GM19372 (cell line): Measurements from ENCODE around the gene GIMAP8.
"Not testable (repeated sequence)": the region's sequence is repeated elsewhere in the genome, so short reads cannot be mapped to it uniquely, and the experiment has no call there.

ENCODE experiments used
- ATAC-seq: cut with Tn5 transposase; IDR thresholded peaks from one replicate; pipeline ENCODE4 v1.9.1; 2021; ENCODE audit warnings: mild to moderate bottlenecking, low read depth, moderate library complexity; ENCODE audit not compliant: unreplicated experiment

GIMAP8 gene

DNA sequence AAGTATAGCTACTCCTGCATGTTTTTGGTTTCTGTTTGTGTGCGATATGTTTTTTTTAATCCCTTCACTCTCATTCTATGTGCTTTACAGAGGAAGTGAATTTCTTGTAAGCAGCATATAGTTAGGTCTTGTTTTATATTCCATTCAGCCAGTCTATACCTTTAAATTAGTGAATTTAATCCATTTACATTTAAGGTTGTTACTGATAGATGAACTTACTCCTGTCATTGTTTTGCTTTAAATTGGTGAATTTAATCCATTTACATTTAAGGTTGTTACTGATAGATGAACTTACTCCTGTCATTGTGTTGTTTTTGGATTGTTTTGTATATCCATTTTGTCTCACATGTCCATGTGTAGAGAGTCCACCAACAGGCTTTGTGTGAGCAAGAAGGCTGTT is 11.1 kb downstream of the GIMAP8 start:
- no peak for ATAC-seq

DNA sequence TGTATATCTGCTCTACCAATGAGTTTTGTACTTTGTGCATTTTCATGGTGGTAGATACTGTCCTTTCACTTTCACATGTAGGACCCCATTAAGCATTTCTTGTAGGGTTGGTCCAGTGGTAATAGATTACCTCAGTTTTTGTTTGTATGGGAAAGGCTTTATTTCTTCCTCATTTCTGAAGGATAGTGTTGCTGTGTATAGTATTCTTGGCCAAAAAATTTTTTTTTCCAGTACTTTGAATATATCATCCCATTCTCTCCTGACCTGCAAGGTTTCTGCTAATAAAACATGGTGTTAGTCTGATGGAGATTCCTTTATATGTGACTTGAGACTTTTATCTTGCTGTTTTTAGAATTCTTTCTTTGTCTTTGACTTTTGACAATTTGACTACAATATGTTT is 12.0 kb downstream of the GIMAP8 start:
- ATAC-seq = no peak

DNA sequence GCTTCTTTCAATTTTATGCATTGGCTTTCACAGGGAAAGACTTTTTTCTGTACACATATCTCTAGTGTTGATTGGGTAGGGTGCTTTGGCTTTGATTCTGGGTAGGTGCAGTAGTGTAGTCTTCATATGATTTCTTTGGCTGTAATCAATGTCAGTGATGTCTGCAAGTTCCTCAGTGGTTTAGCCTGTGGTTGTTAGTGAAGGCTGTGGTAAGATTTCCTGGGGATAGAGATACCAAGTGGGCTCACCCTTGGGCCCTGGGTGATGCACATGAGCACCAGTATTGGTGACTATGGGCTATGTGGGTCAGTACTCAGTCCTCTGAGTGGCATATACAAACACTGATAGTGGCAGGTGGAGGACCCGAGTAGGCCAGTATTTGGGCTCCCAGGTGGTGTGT is 13.0 kb downstream of the GIMAP8 start:
- ATAC-seq = no peak

DNA sequence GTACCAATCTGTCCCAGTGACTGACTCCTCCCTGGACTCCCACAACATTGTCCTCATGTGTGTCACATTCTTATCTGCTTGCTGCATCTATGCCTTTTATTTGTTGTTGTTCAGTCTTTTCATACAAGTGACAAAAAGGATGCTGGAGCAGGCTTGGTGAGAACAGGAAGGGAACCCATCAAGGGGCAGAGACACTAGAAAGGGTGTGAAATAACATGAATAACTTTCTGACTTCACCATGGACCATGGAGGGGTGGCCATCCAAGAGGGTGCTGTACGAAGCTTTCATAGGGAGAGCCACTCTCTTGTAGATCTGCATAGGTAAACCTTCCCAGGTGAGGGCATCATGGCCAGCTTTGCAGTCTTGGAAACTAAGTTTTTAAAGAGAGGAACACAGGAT is 14.5 kb downstream of the GIMAP8 start:
- no peak for ATAC-seq

DNA sequence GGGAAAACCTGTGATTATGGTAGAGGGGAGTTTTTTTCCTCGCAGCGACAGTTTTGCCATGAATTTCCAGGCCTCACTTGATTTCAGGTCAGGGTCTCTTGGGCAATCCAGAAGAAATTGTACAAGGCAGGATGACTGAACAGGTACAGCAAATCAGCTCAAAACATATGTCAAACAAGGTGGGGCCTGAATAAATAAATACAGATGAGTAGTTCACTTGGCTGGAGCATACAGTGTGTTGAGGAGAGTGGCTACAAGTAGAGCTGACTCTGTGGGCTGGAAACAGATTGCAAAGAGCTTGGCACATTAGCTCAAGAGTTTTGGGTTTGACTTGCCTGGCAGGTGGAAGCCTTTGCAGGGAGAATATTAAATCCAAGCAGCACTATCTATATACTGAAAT is 15.0 kb downstream of the GIMAP8 start:
- no peak for ATAC-seq

DNA sequence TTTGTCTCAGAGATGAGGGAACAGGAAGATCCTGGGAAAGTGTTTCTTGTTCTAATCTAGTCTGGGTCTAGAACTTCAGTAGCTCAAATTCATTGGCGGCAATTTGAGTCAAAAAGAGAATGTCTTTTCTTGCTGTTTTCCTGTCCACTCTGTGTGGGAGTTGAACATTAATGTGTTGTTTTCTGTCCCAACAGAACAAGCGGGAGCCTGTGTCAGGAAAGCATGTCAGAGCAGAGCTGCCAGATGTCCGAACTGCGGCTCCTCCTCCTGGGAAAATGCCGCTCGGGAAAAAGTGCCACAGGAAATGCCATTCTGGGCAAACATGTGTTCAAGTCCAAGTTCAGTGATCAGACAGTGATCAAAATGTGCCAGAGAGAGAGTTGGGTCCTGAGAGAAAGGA is 16.0 kb downstream of the GIMAP8 start:
- no peak for ATAC-seq

DNA sequence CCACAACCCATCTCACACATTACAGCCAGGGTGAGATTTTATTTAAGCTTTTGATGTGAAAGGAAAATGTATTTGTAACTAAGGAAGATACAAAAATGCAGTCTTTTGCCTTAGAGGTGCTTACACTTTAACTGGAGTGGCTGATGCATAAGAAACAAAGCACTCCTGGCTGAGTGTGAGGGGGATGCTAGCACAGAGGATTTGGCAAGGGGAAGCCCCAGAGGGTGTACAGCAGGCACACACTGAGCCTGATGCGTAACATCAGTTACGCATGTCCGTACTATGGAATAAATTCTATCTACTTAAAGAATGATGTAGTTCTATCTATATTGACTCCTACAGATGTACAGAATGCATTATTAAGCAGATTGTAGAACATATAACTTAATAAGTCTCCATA is 17.8 kb downstream of the GIMAP8 start:
- ATAC-seq = no peak

DNA sequence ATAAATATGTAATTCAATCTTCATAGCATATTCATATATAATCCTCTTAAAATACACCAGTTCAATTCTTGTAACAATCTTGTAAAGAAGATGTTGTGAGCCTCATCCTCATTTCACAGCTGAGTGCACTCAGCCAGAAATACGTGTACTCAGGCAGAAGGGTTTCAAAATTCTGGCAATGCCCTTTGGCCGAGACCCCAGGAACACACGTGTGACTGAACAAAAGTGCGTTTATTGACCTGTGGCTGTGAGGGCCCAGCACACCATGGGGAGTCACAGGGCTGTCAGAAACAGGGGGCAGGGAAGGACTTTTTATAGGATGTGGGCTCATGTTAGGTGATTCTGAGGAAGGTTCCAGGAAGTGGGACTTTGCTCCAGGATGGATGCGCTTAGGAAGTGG is 21.5 kb downstream of the GIMAP8 start:
- ATAC-seq = no peak

DNA sequence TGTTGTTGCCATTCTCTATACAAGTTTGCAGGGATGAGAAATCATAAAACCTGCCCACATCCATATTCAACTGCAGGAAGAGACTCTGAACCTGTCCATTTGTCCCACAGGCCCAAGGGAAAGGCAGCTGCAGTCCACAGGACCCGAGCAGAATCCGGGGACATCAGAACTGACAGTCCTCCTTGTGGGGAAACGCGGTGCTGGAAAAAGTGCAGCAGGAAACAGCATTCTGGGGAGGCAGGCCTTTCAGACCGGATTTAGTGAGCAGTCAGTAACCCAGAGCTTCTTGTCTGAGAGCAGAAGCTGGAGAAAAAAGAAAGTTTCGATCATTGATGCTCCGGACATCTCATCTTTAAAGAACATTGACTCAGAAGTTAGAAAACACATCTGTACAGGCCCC is 23.5 kb downstream of the GIMAP8 start:
- ATAC-seq = no peak

DNA sequence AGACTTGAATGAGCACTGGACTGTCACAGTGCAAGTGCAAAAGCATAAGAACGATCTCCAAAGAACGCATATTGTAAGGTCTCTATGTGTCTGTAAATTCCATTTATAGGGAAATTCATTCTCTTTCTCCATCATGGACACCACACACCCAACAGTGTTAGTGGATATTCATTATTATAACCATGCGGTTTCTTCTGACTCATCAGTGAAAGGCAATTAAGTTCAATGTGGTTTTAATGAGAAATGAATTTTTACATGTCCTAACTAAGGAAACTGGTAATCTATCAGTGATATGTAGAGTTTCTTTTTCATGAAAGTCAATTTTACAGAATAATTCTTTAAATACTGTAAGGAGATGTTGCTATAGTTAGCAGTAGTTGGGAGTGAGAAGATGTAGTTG is 25.9 kb downstream of the GIMAP8 start:
- no peak for ATAC-seq

DNA sequence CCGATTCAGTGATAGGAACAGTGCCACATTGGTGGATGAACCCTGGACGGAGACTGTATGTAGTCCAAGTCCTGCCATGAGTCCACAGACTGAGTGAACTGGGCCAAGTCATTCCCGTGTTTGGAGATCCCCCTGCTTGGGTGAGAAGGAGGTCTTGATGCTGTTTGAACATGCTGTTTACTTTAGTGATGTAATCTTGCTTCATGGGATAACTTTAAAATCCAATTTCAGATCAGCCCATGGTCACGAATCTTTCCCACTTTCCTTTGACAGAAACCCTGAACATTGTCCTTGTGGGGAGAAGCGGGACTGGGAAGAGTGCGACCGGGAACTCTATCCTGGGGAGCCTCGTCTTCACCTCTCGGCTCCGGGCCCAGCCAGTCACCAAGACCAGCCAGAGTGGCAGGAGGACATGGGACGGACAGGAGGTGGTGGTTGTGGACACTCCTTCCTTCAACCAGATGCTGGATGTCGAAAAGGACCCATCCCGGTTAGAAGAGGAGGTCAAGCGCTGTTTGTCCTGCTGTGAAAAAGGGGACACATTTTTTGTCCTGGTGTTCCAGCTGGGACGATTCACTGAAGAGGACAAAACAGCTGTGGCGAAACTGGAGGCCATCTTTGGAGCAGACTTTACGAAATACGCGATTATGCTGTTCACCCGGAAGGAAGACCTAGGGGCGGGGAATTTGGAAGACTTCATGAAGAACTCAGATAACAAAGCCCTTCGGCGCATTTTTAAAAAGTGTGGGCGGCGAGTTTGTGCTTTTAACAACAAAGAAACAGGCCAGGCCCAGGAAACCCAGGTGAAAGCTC is 26.6 kb downstream of the GIMAP8 start:
- no peak for ATAC-seq

DNA sequence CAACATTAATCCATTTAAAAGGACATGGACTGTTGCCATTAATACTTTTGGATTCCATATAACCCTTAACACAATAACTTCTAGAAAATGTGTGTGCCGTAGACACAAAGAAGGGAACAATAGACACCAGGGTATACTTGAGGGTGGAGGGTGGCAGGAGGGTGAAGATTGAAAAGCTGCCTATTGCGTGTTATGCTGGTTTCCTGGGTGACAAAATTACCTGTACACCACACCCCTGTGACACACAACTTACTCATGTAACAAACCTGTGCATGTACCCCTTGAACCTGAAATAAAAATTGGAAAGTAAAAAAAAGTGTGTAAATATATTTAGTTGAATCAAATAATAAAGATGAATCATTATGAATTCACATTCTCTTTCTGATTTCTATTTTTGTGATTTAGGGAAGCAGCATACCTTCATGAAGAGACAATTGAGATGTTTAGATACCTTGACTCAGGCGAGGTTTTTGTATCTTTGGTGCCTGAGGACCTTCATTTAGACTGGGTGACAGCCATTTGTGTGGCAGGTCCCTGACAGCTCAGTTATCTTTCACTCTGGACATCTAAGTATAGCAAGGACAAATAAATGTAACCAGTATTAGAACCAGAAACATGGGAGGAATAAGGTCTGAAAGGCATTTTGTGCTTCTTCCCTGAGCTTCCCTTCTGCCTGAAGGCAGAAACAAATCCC is 28.7 kb downstream of the GIMAP8 start:
- no peak for ATAC-seq

DNA sequence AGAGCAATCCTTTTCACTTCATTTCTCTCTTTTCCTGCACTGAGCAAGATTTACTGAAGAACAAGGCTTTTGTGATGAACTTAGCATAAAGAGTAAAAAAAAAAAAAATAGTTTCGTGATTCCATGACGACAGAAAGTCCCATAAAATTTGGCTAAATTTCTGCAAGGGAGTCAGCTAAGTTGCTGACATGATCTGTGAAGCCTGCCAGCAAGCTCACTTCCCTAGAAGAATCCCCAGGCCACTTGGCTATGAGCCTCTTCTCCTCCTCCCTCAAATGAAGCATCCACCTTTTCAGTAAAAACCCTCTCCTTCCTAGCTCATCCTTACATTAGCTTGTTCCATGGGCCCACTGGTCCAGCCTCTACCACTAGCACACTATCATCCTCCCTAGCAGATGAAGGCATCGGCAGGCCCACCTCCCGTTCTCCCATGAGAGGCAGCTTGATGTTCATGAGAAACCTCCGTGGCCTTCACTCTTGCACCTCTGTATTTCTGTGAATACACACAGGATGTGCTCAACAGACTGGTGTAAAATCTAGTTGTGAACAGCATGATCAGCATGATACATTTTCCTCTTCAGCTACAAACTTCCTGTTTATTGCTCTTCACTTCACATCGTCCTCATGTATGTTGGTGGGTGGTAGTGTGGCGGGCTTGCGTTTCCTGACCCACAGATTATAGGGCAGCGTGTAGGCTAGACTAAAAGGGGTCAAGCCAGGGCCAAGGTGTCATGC is 30.9 kb downstream of the GIMAP8 start:
- ATAC-seq = no peak

DNA sequence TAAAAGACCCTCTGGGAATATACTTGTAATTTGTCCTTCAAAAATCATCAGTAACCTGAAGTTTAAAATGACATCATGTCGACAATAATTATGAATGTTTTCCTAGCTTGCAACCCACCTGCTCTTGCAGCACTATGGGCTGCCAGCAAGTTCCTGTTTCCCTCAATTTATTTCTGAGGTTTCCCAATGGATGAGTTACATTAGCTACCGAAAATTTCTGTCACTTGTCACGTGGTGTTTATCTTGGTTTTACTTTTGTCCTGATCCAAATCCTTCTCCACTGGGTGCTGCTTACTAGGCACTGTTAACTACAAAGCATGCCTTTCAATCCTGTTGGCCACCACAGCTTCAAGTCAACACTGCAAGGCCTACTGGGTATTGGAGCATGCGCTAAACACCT is 31.5 kb downstream of the GIMAP8 start:
- ATAC-seq = no peak

DNA sequence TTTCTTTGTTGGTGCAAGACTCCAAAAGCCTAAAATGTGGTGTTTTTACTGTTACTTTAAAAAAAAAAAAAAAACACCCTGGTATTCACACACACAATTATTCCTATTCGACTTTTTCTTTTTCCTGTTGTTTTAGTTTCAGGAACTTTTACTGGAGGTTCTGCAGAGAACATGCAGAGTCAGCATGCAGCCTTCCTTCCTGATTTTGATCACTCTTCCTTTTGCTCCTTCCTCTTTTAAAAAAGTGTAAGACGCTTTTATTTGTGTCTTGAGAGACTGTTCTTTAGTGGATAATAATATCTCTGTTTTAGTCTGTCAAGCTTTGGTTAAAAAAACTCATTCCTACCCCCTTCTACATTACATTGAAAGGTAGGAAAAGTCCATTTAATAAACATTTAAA is 33.1 kb downstream of the GIMAP8 start:
- ATAC-seq = not testable (repeated sequence)

DNA sequence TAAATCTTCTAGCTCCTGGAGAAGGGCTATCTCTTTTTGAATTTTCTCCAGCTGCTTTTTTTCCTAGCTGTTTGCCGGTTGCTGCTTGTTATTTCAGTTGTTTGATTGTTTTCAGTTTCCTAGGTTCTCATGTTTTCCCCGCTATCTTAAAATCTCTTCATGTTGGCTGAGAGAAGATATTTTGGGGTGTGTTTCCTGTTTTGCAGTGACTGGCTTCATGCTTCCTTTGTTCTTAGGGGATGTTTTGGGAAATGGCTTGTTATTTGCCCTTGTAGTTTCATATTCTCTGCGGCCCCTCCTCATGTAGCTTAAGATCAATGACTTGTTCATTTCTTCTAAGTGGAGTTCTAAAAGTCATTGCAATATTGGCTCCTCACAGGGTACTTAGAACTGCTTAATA is 33.6 kb downstream of the GIMAP8 start:
- ATAC-seq = not testable (repeated sequence)

DNA sequence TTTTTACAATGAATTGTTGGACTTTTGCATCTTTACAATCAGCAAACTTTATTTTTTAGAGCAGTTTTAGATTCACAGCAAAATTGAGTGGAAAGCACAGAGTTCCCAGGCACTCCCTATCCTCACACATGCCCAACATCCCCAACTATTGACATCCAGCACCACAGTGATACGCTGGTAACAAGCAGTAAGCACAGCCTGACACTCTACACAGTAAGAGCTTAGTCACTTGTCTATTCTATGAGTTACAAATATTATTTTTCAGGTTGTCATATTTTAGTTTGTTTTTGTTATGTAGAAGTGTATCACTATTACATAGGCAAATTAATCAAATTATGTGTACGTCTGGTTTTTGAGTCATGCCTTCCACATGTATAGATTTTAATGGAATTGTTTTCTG is 37.2 kb downstream of the GIMAP8 start:
- no peak for ATAC-seq

DNA sequence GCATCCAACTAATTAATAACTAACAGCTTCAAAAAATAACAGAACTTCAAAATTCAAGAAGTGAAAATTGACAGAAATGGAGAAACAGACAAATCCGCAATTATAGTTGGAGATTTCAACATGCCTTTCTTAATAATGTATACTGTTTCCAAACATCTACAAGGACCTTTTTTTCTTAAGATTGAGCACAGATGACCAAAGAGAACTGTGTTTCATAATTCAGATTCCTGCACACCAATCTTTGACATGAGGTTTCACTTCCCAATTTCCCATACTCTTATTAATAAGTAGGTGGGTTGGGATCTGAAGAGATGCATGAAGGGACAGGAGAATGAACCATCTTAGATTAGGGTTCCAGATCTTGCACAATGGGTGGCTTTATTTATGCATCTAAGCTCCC is 39.4 kb downstream of the GIMAP8 start:
- no peak for ATAC-seq

DNA sequence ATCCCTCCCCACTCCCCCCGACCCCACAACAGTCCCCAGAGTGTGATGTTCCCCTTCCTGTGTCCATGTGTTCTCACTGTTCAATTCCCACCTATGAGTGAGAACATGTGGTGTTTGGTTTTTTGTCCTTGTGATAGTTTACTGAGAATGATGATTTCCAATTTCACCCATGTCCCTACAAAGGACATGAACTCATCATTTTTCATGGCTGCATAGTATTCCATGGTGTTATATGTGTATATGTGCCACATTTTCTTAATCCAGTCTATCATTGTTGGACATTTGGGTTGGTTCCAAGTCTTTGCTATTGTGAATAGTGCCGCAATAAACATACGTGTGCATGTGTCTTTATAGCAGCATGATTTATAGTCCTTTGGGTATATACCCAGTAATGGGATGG is 43.0 kb downstream of the GIMAP8 start:
- ATAC-seq = not testable (repeated sequence)

DNA sequence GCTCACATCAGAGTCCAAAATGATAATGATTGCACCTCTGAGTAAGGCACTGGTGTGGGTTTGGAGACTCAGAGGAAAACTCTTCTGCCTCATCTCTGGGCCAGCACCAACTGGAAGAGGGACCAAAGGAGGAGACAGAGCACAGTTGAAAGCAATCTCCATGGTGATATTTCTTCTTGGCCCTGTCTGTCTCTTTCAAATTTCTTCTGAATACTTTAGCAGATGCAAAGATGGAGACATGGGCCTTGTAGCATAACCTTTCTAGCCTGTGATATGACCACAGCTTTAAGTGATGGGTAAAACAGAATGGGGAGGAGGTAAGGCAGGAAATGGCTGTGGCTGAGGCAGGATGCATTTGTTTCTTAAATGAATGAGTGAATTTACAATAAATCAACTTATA is 52.1 kb downstream of the GIMAP8 start:
- no peak for ATAC-seq

DNA sequence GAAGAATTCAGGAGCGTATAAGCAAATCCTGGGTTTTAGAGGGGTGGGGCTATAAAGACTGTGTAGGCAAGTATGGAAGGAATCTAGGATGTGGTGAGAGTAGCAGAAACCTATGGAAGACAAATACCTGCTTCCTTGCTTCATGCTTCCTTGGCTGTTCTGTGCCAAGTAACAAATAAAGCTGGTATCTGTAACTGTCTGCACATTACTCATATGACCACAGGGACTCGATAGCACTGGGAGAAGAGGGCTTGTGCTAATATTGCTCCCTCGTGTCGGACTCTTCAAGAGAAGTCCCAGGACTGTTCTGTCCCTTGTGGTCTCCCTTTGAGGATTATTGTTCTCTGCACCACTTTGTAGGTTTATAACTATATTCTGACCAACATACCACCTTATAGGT is 52.7 kb downstream of the GIMAP8 start:
- ATAC-seq = no peak

DNA sequence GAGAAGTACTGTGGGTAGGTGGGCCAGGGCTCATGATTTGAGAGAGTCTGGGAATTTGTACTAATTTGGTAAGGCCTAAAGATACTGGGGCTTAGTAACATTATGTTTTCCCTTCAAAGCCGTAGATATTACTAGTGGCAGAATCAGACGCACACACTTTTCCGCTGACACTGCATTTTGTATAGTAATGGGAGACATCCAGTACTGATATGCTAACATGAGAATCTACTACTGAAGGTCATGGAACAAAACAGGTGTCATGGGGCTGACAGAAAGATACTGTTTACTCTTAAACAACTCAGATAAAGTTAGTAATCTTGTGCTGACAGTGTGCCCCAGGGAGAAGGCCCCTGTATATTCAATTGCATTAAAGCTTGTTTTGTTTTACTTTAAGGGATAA is 53.2 kb downstream of the GIMAP8 start:
- ATAC-seq = no peak
